GM21576 (cell line): ENCODE measurements around the gene PRPF6.

Source experiments
- ATAC-seq: cut with Tn5 transposase; IDR thresholded peaks from one replicate; pipeline ENCODE4 v1.9.1; 2021; ENCODE audit warnings: mild to moderate bottlenecking, moderate library complexity; ENCODE audit not compliant: unreplicated experiment

Gene PRPF6

DNA sequence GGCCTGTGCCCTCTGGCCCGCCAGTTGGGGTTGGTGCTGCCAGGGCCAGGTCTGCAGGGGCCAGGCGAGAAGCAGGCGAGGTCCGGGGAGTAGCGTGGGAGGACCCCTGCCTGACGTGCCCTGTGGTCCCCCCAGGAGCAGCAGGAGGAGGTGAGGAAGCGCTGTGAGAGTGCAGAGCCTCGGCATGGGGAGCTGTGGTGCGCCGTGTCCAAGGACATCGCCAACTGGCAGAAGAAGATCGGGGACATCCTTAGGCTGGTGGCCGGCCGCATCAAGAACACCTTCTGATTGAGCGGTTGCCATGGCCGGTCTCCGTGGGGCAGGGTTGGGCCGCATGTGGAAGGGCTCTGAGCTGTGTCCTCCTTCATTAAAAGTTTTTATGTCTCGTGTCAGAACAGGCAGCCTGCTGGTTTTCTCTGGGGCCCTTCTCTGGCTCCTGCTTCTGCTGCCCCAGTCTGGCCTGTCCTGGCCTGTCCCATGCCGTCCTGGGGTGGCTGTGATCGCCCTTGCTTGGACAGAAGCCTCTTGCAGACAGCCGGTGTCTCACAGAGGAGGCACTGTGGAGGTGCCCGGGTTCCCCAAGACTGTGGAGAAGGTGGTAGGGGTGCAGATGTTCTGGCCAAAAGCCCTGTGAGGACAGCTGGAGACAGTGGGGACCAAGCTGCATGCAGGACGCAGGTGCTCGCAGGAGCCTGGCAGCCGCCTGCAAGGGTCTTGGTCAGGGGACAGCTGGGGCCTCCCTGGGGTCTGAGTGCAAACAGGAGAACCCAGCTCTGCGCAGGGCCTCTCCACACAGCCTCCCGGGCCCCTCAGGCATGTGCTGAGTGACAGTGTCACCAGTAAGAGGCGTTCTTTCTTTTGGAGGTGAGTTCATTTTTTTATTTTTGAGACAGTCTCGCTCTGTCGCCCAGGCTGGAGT, 52.0 kb downstream of the PRPF6 start:
- ATAC-seq = no peak

DNA sequence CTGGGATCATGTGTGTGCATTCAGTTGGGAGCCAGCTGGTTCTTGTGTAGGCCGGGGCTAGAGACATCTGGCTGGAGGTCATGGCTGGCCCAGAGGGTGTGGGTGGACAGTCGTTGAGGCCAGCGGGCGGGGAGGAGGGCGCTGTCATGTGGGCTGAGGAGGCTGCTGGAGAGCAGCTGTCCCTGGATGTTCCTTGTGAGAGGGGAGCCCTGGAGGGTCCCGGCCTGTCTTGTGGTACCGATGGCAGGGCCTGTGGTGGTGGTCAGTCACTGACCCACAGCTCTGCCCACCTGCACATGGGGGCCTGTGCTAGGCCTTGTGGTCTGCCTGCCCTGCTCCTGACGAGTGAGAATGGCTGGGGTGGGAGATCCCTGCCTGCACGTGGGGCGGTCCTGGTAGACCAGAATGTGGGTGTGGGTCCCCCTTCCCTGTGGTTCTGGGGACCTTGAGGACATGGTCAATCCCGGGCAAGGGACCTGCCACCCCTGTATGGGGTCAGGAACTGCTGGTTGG, 53.1 kb downstream of the PRPF6 start:
- no peak for ATAC-seq

DNA sequence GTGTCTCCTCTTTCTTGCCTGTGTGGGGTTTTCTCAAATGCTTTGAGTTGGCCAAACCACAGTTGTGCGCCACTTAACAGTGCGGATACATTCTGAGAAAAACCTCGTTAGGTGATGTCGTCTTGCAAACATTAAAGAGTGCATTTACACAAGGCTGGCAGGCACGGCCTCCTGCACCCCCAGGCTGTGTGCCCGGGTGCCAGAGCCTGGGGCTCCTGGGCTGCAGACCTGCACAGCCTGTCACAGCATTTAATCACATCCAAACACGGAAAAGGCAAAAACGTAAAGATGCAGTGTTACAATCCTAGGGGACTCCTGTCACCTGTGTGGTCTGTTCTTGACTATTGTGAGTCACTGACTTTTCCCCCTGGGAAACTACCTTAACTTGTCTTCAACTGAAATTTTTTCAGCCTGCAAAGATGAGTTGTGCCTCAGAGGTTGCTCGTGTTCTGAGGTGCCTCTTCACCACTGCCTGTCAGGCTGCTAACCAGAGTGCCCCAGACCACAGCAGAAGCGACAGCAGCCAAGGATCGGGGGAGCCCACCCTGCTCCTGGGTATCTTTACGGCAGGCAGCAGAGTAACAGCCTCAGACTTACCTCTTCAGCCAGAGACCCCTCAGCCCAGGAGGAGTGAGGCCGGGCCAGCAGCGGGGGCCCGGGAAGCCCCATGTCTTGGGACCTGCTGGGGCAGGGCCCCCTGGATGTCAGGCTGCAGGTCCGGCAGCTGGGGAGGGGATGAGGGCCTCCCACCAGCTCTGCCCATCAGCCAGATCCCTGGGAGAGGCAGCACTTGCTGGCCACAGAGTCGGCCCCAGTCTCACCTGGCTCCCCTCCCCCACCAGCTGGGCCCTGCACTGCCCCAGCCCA, 54.4 kb downstream of the PRPF6 start:
- no peak for ATAC-seq

DNA sequence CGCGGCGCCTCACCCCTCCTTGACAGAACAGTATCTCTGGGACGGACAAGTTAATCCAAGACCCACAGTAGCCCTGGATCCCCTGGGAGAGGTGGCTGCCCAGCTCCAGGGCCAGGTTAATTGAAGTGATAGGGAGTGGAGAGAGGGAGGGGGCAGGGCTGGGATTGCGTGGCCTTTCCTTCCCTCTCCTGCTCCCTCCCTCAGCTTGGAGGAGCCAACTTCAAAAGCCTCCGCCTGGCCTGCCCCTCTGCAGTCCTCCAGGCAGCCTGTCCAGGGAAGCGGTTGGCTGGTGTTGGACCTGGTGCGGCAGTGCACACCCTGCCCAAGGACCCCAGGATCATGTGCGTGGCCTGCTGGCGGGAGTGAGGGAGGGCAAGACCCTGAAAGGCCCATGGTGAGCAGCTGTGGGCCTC, 55.0 kb downstream of the PRPF6 start, which contains the start of gene C20orf204:
TSS of gene C20orf204 (plus strand) at position 250 of the 413 bp plus-strand sequence. CDS start at position 392, 142 bp downstream.
- ATAC-seq = no peak

DNA sequence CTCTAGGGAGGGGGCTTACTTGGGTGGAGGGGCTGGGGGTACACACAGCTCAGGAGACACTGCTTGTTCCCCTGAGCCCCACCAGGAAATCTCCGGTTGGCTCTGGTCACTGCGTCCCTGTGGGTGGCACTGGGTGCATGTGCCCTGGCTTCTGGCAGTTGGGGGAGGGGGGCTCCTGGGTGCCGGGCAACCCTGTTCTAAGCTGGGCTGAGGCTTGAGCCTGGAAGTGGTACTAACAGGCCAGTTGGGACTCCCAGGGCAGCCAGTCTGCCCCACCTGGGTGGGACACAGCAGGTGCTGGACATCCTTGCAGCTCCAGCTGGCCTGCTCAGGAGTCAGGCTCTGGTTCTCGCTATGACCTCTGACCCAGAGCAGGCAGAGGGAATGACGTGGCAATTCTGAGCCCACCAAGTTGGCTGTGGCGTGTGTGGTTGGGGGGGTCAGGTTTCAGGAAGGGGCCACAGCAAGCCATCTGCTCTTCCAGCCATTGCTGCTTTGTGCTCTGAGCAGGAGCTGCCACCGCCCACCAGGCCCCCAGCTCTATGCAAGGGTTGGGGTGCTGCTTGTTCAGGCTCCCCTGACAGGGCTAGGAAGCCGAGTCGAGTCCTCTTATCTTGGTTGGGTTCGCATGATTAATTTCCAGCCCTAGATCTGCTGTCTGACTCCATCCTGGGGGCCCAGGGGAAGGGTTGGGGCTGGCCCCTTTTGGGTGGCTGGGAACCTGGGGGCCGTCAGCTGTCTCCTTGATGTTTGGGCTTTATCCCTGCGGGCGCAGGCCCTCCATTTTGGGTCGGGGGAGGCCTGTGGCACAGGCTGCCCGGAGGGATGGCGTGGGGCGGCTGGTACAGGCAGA, 55.6 kb downstream of the PRPF6 start:
- no peak for ATAC-seq

DNA sequence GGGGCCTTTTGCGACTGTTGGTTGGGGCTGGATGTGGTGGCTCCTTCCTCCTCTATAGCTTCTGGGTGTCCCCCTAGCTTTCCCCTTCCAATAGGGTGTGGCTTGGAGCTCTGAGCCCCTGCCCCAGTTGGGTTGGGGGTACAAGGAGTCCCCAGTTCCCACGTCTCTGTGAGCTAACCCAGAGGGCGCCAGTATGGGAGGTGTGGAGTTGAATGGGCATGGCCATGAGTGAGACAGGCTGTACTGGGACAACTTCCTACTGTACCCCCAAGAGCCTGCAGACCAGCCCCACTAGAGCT, 56.2 kb downstream of the PRPF6 start:
- ATAC-seq = no peak

DNA sequence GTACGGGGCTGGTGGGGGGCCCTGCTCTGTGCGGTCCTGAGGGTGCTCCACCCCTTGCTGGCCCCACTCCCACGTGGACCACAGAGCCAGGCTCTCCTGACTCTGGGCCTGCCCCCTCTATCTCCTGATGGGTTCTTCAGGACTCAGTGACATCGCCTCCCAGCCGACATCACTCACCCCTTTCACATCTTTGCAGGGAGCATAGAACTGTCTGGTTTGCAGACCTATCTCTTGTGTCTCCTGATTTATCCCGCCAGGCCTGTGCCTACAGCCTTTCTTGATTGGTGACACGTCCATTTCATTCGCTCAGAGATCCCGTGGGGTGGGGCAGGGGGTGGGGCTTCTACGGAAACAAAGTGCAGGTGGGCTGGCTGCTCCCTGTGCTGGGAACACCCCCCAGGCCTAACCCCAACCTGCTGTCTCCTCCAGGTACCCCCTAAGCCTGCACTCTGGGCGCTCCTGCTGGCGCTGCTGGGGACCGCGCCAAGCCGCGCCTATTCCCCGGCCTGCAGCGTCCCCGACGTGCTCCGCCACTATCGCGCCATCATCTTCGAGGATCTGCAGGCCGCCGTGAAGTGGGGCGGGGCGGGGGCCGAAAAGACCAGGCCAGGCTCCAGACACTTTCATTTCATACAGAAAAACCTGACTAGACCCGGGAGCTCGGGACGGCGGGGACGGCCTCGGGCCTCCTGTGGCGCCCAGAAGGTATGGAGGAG, 56.7 kb downstream of the PRPF6 start:
- no peak for ATAC-seq

DNA sequence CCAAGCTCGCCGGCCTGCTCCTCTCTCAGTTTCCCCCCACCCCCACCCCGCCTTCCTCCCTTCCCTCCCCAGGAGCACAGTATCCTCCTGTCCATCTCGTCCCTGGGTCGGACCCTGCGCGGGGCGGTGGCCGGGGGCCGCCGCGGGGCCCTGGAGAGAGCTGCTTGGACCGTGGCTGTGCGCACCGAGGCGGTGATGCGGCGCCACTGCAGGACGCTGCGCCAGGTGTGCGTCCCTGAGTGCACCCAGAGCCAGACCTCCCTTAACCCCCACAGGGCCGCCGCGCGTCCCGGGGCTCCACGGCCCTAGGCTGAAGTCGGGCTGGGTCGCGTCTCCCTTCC, 57.3 kb downstream of the PRPF6 start:
- peak; percentile 25 for ATAC-seq

DNA sequence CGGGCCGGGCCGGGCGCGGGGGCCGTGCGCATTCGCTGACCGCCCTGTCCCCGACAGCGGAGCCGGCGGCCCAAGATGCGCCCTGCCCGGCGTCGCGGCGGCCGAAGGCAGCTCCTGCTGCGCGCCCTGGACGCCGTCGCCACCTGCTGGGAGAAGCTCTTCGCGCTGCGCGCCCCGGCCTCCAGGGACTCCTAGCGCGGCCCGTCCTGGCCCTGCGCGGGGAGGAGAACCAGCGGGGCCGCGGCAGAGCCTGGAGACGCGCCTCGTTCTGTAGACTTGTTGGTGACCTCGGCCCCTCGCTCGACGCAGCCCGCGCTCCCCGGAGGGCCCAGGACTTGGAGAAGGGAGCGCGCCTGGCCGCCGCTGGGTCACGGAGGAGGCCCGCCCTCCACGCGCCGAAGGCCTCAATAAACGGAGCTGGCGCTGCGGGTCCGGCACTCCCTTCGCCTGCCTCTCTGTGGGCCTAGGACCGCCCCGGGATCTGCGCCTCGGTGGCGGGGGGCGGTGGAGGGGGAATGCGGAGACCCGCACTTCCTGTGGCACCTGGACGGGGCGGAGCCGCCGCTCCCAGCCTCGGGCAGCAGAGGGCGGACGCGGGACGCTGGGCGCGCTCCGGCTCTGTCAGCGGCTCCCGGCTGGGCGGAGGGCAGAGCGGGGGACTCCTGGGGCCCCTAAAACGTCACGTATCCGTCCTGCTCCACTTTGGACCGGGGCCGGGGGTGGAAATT, 57.8 kb downstream of the PRPF6 start:
- ATAC-seq = peak; percentile 38

DNA sequence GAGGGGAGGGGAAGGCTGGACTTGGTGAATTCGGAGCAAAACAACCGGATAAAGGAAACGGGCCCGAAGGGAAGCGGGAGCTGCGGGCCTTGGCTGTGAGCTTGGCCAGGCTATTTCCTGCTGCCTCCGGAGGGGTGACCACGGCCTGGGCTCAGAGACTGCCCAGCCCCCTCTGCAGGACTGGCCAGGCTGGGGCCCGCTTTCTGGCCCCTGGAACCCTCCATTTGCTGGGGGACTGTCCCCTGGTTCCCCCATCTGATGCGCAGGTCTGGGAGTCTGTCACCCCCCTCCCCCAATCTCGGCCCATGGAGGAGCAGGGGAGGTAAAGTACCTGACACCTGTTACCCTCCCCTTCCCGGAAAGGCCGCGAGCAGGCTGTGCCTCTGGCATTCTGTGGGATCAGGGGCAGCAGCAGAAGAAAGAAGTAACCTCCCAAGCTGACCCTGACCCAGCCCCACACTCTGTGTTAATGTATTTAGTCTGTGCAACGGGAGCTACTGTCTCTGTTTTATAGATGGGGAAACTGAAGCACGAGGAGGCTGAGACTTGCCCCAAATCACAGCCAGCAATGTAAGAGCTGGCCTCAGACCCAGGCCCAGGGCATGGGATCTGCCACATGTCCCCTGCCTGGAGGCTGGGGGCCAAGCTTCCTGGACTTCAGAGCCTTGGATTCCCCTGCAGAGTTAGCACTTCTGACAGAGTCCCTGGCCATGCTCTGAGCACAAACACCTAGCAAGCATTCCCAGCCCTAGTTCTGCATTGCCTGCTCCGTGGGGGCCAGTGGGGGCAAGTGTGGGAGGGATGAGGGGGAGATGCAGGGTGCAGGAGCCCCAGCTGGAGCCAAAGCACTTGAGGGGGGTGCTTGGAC, 58.6 kb downstream of the PRPF6 start:
- ATAC-seq = no peak

DNA sequence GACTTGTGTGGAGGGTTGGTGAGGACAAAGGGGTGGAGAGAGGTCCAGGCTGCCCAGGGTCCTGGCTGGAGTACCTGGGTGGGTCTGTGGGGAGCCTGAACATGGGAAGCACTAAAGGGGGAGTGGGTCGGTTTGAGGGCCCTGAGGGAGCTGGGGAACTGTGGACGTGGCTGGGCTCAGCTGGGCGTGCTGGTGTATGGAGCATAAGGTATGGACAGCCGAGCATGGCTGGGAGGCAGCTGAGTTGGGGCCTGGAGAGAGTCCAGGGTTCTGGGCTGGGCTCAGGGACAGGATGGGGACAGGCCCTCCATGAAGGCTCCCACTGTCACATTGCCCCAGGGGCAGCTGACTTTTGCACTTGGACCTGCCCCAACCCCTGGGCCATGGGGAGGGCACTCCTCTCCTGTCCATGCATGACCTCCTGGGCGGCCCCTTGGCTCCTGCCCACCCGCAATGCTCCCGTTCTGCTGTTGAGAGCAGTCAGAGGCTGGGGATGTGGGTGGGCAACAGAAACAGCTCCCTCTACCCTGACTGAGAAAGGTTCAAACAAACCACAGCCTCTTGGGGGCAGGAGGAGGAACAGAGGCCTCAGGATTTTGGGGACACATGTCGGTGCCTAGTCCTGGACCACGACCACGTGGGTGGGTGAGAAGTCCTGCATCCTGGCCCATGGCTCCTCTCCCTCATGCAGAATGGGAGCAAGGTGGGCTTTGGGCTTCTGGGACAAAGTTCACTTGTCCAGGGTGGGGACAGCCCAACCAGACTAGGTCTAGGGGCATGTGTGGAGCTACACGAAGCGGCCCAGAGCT, 59.5 kb downstream of the PRPF6 start:
- no peak for ATAC-seq

DNA sequence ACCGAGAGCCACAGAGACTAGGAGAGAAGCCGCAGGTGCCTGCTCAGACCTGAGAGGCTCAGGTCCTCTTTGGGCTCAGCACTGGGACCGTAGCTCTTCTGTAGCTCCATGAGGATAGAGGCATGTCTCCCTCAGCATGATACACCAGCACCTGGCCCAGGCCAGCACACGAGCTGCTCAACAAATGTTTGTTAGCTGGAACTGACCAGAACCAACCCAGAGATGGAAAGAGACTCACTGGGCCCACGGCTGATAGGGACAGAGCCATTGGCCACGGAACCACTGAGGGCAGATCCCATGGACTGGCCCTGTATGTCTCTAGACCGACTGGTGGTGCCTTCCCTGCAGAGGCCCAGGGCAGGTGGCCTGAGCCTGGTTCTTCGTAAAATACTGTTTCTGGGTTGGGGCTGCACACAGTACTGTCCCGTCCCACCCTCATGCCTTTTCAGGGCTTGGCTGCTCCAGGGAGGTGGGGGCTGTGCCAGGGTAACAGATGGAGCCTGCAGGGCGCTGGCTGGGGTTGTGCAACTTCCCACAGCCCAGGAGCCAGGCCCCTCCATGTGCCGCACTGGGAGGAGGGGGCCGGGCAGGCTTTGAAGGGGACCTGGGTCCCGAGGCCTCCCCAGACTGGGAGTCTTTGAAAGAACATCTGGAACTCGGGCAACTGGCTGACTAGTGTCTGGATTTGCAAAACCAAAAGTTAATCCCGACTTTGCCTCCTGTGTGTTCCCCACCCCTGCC, 60.3 kb downstream of the PRPF6 start:
- no peak for ATAC-seq

DNA sequence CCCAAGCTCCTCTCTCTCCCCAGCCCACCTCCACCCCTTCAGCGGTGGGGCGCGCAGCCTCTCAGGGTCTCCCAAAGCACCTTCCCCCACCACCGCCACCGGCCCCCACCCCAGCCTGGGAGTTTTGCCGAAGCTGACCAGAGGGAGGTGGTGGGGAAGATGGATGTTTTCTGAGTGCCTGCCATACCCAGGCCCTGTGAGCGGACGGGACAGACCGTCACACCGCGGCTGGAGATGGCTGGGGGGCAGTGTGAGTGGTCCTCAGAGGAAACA, 60.8 kb downstream of the PRPF6 start:
- ATAC-seq = no peak

DNA sequence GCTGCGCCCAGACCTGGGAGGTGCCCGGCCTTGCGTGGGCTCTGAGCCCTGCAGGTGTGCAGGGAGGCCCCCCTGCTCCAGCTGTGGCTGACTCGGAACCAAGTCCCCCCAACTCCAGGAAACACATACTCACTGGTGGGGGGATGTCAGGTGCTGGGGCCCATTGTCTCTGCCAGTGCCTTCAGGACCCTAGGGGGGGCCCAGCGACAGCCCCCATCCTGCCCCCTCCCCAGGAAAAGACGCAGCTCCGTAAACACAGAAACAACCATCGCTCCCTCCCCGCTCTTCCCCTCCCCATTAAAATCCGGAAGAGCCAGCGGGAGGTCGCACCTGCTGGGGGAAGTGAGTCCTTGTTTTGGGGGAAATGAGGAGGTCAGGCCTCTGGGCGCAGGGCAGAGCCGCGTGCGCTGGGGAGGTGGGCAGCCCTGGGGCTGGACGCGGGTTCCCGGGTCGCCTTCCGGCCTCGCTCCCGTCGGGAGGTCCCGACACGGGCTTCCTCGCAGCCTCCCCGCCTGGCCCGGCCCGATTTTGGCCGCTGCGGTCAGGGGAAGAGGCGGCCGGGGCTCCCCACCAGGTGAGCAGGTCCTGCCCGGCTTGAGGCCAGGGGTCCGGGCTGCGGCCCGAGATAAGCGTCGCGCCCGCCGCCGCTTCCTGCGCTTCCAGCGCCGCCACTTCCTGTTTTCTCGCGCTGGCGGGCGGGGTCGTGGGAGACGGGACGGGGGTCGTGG, 61.3 kb downstream of the PRPF6 start:
- ATAC-seq = no peak

DNA sequence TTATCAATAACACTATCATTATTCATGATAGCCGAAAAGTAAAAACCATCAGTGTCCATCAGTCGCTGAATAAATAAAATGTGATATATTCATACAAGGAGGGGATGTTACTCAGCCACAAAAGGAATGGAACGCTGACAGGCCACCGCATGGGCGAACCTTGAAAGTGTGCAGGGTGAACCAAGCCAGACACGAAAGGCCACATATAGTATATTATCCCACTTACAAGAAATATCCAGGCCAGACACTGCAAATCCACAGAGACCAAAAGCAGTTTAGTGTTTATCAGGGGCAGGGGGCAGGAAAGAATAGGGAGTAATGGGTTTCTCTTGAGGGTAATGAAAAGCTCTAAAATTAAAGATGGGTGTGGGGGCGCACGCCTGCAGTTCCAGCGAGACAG, 62.8 kb downstream of the PRPF6 start:
- no peak for ATAC-seq

DNA sequence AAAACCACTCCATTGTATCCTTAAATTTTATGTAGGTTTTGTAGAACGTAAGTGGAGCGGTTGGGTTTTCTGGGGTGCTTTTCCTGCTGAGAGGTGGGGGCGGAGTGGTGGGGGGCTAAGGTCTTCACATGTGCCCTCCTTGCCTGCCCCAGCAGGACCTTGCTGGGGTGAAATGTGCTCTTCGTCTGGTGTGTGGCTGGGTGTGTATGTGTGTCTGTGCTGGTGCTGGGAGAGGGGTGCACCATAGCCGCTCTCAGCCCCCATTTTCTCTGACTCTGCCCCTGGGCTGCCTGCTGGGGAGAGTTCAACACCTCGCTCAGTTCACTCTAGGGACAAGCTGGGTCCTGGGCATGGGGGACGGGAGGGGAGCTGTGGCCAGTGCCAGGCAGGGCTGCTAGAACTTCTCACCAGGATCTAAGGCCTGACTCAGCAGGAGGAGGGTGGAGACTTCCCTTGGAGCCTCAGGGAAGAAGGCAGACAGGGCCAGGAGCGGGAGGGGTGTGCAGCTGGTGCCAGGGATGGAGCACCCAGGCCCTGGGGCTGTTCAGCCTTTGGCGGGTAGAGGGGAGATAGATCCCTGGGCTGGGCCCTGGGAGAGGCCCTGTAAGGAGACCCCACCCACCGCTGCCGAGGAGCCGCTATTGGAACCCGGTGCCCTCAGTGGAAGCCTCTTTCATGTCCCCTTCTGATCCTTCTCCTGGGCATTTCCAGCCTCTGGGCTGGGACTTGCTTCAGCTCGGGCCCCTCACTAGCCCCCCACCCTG, 63.7 kb downstream of the PRPF6 start:
- no peak for ATAC-seq
